HTERT RPE-1 (cell line): ENCODE results near the gene GPR39.

Source experiments
- in situ Hi-C: fragments of 300-500 bp; cut with MboI; formaldehyde crosslinking; loops from 4 replicates; pipeline ENCODE4 v1.14.3; 2020; ENCODE audit warnings: low sequenced_read_pairs

GPR39 gene

GRCh38 chr2:132559921-132560320 lies 143.3 kb downstream of the GPR39 start:
- in situ Hi-C loops = no loop called here

DNA sequence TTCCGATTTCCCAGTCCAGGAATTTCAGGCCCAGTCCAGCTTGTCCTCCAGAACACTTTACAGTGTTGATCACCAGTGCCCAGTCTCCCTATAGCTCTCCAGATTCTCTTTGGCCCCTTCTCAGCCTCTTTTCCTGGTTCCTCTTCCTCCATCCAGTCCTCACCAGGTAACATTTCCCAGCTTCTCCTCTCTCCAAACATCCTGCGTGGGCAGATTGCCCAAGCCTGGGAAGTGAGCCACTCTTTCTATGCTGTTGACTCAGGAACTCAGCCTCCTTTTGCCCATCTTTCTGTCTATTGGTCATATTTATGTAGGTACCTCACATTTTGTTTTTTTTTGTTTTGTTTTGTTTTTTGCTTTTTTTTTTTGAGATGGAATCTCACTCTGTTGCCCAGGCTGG lies 144.0 kb downstream of the GPR39 start:
- in situ Hi-C loops = no loop called here

- in situ Hi-C loops = no loop called here
Observed at GRCh38 chr2:132562245-132562644, 145.6 kb downstream of the GPR39 start.

DNA sequence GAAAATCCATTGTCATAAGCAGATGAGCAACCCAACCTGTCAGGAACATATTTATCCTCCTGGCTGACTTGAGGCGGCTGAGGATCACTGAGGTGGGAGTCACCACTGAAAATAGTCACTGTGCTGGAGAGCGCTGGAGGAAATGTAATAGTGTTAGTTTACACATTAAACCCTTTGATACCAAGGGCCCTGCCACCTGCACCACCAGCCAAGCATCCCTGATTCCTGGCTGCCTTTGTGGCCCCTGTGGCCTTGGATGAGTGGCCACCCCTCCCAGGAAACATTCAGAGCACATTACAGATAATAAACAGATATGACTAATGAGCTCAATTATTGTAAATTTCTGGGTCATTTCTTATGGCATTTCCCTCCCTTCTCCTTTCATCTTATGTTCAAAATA lies 147.5 kb downstream of the GPR39 start:
- in situ Hi-C loops = no loop called here

DNA sequence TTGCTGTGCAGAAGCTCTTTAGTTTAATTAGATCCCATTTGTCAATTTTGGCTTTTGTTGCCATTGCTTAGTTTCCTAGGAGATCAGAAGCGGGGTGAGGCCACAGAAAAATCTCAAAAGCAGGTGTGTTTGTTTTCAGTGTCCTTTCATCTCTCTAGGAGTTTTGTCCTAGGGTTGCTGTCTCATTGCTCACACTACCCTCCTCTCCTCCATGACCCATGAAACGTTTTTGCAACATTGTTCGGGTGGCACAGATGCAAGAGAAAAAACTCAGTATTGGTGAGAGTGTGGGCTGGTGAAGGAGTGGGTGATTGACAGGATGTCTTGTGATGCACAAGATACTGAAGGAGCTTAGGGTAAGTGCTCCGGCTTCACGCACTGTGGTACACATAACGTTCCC lies 149.8 kb downstream of the GPR39 start:
- in situ Hi-C loops = no loop called here

DNA sequence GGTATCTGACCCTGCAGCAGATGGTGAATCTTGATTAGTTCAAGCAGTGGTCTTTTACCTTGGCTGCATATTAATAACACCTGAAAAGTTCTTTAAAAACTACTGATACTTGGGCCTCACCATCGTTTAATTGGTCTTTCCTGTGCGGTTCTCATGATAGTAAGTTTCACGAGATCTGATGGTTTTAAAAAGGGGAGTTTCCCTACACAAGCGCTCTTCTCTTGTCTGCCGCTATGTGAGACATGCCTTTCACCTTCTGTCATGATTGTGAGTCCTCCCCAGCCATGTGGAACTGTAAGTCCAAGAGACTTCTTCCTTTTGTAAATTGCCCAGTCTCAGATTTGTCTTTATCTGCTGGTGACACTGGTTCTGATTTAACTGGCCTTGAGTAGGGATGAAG lies 151.1 kb downstream of the GPR39 start:
- in situ Hi-C loops = no loop called here

DNA sequence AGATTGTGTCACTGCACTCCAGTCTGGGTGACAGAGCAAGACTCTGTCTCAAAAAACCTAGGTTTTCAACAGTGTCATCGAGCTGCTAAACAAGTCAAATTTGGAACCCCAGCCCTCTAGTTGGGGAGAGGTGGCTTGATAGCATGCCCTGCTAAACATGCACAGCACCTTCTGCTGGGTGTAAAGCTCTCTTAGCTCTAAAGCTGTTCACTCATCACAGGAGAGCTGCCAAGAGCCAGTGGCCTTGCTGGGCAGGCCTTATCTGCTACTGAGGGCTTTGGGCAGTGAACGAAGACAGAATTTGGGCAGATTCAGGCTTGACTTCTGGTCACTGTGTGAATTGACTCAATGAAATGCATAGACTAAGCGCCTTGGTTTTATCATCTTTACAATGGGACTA lies 152.1 kb downstream of the GPR39 start:
- in situ Hi-C loops = no loop called here

DNA sequence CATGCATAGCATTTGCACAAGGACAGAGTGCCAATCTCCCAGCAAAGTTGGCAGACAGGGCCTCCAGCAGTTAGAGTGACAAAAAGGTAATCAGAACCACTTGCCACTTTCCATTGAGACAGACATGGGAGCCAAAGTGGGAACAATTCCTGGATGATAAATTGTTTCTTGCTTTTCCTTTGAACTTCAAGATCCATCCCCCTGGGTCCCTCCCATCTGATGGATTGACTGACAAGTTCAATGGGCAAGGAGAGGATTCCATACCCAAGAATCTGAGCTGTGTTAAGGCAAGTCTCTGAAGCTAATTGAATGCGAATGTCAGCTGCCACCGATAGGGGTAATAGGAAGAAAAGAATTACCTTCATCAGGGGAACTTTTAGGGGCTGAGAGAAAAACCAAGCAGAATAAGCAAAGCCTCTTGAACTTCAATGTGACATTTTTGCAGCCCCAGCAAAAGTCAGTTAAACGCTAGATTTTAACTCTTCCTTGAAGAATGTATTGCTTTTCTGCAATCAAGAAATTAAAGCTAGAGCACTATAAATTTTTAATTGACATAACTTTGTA lies 156.9 kb downstream of the GPR39 start:
- in situ Hi-C loops = no loop called here

GRCh38 chr2:132577686-132578085 lies 161.1 kb downstream of the GPR39 start:
- in situ Hi-C loops = no loop called here

GRCh38 chr2:132581591-132581990 lies 165.0 kb downstream of the GPR39 start:
- in situ Hi-C loops = no loop called here

DNA sequence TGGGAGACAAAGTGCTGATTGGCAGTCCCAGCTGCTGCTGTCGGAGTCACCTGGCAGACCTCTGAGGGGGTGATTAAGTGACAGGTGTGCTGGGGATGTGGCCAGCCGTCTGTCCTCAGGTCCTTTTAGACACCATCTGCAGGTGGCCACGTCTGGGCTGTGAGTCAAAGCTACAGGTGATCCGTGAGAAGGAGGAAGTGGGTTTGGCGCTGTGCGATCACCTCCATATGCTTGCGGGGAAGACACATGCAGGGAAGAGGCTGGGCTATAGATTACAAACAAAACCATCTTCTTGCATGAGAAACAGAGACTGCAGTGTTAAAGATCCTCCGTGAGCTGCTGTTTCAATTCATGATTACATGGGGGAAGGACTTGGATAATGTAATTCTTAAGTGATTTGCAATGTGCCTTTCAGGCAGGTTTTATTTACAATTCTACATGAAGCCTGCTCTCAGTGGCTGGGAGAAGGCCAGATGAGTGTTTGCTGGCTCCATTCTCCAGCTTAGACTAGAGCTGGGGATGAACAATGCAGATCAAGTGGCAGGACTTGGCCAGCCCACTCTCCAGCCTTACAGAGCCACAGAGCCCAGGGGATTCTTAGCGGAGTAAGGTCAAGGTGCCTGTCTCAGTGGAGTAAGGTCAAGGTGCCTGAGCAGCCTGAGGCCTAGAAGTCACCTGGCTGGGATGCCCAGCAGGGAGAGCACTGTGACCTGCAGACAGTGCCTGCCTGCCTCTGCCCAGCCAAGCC lies 165.6 kb downstream of the GPR39 start:
- in situ Hi-C loops = no loop called here

DNA sequence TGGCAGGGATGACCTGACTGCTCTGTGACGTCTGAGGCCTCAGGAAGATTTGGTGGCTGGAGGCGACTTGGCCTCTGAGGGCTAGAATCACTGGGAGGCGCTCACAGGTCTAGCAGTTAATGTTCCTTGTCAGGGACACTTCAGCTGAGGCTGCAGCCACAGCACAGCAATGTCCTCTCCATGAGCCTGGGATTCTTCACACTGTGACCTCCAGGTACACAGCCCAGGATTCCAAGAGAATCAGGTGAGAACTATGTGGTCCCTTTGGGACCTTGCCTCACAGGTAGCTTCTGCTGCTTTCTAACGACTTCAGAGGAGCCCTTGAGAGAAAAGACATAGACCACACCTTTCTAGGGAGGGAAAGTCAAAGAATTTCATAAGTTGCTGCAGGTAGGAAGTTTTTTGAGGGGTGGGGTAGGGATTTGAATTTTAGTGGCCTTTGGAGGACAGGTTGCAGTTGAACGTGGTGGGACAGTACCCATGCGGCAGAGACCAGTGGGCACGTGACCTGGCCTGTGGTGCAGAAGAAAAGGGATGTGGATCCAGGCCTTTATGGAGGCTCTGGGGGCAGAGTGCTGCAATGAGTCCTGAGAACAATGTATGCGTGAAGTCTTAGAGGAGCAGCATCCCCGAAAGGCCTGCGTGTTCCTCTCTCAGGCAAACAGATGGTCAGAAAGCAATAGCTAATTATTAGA lies 167.2 kb downstream of the GPR39 start:
- in situ Hi-C loops = no loop called here

DNA sequence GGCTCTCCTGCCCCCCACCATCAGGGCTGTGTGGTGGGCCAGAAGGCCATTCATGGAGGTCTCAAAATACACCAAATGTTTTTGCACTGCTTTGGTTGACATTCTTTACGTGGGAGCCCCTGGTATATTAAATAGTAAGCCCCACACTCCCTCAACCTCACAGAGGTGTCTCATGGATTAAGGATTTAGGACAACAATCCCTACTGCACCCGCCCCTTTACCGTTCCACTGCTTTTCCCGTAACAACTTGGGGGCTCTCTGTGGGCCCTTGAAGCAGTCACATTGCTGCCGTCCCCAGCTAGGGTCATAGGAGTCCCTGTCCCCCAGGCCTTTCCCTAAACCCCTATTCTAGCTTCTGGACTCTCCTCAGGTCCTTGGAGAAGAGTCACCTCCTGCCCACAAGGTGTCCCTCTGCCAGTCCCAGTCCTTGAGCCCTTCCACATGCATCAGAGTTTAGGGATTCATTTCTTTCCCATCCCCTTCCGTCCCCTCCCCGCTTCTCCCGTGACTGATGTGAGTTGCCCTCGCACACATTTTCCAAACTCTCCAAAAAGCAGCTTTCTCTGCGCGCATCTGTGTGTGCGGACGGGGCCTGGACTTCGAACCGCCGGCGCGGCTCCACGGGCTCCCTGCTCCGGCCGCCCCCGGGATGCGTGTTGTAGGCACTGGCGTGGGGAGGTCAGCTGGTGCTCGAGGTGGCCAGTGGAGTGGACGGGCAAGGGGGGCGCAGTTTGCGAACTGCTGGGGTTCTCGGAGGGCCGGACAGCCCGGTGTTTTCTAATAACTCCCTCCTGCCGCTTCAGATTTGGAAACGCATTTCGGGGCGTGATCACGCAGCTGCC lies 168.6 kb downstream of the GPR39 start:
- in situ Hi-C loops = no loop called here

GRCh38 chr2:132586101-132586511 lies 169.5 kb downstream of the GPR39 start:
- in situ Hi-C loops = no loop called here

DNA sequence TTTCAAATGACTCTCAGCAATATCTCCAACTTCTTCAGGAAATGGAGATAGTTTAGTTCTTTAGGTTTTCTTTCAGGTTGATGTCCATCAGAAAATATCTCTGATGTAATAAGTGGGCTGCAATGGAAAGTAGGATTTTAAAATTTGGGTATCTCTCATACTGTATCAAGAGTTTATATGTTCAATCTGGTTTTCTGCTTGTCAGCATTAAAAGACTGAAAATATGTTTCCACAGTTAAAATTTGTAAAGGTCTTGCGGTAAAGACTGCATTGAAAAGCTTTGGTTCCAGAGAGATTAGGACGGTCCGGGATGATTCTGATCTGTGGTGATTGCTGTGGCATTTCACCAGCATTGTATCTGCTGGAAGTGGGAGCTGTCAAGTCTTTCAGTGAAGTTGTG lies 170.2 kb downstream of the GPR39 start:
- in situ Hi-C loops = no loop called here

DNA sequence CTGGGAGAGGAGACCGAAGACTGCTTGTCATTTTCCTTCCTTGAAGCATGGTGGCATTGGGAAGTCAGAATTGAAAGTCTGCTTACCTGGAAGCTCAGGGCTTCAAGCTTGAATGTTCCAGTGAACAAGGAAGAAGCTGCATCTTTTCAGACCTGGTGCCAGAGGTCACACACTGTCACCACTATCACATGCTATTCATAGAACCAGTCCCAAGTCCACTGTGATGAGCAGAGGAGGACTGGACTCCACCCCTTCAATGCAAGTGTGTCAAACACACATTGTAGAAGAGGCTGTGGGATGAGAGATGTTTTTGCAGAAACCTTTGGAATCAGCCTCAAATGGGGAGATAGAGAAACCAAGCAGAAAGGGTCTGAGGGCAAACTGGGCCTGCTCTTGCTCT lies 172.0 kb downstream of the GPR39 start:
- in situ Hi-C loops = no loop called here

DNA sequence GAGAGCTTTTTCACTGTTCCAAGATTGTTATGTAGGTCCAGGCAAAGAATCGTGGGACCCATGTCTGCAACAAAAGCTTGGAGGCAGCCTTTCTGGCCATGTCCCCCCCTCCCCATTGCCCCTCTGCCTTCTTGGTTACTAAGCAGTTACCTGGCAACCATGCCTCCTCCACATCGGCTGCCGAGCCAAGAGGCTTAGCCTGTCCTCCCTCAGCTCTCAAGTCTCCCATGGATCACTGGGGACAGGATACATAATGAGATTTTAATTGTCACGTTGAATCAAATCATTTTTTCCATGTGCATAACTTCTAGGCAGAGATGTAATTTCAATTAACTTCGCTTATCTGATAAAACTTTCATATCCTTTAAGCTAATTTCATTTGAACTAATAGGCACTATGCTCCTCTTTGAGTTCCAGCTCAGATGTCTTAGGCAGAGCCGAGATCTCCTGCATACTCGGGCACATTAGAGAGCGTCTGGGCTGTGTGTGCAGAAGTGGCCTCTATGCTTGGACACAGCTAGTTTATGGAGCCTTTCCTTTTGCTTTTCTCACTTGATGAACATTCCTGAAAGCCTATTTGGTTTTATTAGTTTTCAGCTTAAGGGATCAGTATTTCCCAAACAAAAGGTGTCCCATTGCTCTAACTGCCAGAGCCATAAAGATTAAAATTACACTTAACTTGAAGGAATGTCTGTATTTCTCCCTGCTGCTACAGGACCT lies 172.7 kb downstream of the GPR39 start:
- in situ Hi-C loops = no loop called here

DNA sequence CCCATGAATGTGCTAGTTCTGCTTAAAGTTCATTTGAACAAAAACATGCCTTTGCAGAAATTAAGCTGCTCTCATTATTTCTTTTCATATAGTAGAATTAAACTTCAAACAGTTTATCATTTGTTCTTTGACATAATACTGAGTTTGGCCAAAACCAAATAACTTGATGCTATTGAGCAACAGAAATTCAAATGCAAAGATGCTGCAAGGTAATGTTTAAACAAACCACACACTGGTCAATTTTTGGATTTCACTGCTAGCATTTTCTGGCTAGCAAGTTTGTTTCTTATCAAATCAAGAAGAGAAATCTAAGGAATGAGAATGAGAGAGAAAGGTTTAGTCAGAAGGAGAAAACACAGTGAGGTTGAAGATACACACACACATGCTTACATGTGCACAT lies 173.4 kb downstream of the GPR39 start:
- in situ Hi-C loops = no loop called here

GRCh38 chr2:132593171-132593570 lies 176.6 kb downstream of the GPR39 start:
- in situ Hi-C loops = no loop called here

DNA sequence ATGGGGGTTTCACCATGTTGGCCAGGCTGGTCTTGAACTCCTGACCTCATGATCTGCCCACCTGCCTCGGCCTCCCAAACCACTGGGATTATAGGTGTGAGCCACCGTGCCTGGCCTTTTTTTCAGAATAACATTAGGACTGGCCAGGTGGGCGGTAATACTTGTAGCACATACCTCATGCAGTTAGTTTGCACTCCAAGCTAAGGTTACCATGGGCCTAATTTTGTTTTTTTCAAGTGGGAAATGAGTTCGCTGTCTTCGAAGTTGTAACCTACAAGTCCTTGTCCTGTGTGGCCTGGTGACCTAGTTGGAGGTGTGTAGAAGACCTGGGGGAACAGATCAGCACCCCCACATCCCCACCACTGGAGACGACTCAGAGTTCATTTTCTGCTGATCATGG lies 178.6 kb downstream of the GPR39 start:
- in situ Hi-C loops = no loop called here

DNA sequence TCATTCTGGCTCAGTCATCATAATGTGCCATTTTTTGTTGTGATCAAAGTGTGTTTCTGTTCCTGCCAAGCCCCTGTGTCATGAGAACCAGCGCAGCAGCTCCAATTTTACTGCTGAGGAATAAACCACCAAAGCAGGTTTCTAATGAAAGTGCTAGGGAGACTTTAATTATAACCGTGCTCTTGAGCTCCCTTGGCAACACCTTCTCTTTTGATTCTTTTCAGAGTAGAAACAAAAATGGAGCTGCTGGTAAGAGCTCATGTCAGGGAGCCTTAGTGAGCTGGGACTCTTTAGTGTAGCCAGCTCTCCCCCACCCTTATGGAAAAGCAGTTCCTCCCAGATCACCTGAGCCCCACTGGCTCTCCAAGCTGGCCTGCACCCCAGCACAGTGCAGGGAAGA lies 179.1 kb downstream of the GPR39 start:
- in situ Hi-C loops = no loop called here
